Measurements from ENCODE around the gene SLC35F5.
"Not testable (repeated sequence)": the region's sequence is repeated elsewhere in the genome, so short reads cannot be mapped to it uniquely, and the experiment has no call there.

Gene SLC35F5

GRCh38 chr2:113697516-113697915 is 58.9 kb downstream of the SLC35F5 start:
- DNase-seq (ENCODE audit: insufficient read length, low spot score) (no peak), FAIRE-seq (no peak)
- no peak for TF ChIP-seq POLR2A (IDR thresholded peaks at IDR 0.05; ENCODE audit: low read depth, low read length)

DNA sequence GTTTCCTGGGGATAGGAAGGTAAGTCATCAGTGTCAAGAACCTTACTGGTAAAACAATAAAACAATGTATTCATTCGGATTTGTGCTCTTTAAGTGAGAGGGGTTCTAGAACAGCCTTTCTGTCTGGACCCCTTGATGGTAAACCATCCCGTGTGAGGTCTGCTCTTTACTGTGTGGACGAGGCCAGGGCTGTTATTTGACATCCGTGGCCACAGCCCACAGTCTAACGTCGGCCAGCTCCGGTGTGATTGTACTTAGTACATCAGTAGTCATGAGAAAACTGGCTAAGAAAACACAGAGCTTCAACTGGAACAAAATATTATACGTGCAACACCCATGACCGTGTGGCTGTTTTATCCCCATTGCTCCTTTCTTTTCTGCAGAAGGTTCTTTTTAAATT is 62.0 kb downstream of the SLC35F5 start:
- FAIRE-seq (no peak), DNase-seq (ENCODE audit: insufficient read length, low spot score) (no peak)
- TF ChIP-seq POLR2A (IDR thresholded peaks at IDR 0.05; ENCODE audit: low read depth, low read length): no peak

DNA sequence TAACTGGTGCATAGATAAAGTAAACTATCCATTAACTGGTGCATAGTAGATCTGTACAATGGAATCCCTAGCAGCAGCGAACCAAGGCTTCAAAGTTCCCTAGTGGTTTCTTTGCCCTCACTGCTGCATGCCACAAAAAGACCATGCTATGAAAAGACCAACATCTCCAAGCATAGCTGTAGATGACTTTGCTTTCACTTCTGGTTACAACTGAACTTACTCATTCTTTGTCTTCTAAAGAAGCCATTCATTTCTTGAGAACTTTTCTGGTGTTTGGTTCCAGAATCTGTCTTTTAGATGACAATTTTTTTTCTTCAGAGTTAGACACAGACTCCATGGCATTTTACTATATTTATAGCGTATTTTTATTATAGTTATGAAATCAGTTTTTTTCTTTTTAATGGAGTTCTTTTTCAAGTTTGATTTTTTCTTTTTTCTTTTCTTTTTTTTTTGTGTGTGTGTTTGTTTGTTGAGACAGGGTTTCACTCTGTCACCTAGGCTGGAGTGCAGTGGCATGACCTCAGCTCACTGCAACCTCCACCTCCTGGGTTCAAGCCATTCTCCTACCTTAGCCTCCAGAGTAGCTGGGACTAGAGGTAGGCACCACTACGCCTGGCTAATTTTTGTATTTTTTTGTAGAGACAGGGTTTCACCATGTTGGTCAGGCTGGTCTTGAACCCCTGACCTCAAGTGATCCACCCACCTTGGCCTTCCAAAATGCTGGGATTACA is 63.6 kb downstream of the SLC35F5 start:
- DNase-seq (ENCODE audit: insufficient read length, low spot score) (no peak), FAIRE-seq (no peak)
- TF ChIP-seq POLR2A (IDR thresholded peaks at IDR 0.05; ENCODE audit: low read depth, low read length): no peak

DNA sequence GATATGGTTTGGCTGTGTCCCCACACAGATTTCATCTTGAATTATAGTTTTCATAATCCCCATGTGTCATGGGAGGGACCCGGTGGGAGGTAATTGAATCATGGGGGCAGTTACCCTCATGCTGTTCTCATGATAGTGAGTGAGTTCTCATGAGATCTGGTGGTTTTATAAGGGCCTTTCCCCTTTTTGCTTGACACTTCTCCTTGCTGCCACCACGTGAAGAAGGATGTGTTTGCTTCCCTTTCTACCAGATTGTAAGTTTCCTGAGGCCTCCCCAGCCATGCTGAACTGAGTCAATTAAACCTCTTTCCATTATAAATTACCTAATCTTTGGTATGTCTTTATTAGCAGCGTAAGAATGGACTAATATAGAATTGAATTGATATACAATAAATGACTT is 65.6 kb downstream of the SLC35F5 start:
- not testable (repeated sequence) for FAIRE-seq; DNase-seq (ENCODE audit: insufficient read length, low spot score)

DNA sequence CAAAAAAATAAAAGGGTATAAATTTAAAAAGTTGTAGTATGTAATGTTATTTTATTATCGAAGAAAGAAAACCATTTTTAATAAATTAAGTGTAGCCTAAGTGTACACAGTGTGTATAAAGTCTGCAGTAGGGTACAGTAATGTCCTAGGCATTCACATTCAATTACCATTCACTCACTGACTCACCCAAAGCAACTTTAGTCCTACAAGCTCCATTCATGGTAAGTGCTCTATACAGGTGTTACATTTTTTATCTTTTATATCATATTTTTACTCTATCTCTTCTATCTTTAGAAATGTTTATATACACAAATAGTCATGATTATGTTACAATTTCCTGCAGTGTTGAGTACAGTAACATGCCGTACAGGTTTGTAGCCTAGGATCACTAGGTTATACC is 69.9 kb downstream of the SLC35F5 start:
- no peak for FAIRE-seq
- TF ChIP-seq POLR2A (IDR thresholded peaks at IDR 0.05; ENCODE audit: low read depth, low read length): no peak
- DNase-seq (ENCODE audit: insufficient read length, low spot score): no peak

DNA sequence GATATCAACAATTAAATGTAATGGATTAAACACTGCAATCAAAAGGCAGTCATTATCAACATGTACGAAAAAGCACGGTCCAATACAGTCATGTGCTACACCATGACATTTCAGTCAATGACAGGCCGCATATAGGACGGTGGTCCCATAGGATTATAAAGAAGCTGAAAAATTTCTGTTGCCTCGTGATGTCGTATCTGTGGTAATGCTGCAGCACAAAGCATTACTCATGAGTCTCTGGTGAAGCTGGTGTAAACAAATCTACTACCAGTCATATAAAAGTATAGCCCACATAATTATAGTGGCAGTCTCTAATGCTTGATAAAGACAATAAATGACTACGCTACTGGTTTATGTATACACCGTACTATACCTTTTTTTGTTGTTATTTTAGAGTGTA is 71.0 kb downstream of the SLC35F5 start:
- DNase-seq (ENCODE audit: insufficient read length, low spot score) (no peak), FAIRE-seq (peak; percentile 23)
- TF ChIP-seq POLR2A (IDR thresholded peaks at IDR 0.05; ENCODE audit: low read depth, low read length): no peak

DNA sequence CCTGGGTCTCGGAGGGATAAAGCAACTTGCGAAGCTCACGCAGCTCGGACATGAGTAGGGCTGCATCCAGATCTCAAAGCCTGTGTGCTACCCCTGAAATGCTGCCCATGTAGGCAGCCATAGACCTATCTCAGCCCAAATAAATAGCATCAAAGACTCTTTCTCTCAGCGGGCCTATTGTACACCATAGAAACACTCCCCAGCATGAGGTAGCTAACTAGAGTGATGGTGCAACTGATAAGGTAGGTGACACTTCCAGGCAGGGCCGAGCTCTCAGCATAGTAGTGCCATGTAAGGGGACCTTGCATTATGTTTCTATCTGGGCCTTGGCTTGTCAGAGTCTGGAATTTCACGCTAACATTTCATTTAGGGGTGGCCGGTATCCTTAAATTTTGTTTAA is 77.0 kb downstream of the SLC35F5 start:
- TF ChIP-seq POLR2A (IDR thresholded peaks at IDR 0.05; ENCODE audit: low read depth, low read length): no peak
- no peak for FAIRE-seq
- DNase-seq (ENCODE audit: insufficient read length, low spot score): no peak

- no peak for DNase-seq (ENCODE audit: insufficient read length, low spot score)
- no peak for TF ChIP-seq POLR2A (IDR thresholded peaks at IDR 0.05; ENCODE audit: low read depth, low read length)
- FAIRE-seq: no peak
Measured at GRCh38 chr2:113677330-113677729, 79.1 kb downstream of the SLC35F5 start.

GRCh38 chr2:113676623-113677266 is 79.7 kb downstream of the SLC35F5 start:
- TF ChIP-seq POLR2A (IDR thresholded peaks at IDR 0.05; ENCODE audit: low read depth, low read length): no peak
- FAIRE-seq (no peak), DNase-seq (ENCODE audit: insufficient read length, low spot score) (no peak)

DNA sequence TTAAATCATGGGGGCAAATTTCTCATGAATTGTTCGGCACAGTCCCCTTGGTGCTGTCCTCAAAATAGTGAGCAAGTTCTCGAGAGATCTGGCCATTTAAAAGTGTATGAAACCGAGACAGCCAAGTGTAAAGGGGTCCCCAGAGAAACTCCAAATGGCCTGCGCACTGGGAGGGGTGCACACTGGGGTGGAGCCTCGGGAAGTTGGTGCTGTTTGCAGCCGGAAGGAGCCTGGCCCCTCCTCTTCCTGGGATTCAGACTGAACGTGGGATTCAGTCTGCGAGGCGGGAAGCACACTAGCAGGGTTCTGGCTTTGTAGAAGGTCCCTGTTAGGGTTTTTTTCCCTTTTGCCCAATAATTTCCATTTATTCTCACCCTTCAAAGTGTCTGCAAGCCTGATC is 80.6 kb downstream of the SLC35F5 start:
- no peak for DNase-seq (ENCODE audit: insufficient read length, low spot score)
- TF ChIP-seq POLR2A (IDR thresholded peaks at IDR 0.05; ENCODE audit: low read depth, low read length): no peak
- FAIRE-seq: no peak

DNA sequence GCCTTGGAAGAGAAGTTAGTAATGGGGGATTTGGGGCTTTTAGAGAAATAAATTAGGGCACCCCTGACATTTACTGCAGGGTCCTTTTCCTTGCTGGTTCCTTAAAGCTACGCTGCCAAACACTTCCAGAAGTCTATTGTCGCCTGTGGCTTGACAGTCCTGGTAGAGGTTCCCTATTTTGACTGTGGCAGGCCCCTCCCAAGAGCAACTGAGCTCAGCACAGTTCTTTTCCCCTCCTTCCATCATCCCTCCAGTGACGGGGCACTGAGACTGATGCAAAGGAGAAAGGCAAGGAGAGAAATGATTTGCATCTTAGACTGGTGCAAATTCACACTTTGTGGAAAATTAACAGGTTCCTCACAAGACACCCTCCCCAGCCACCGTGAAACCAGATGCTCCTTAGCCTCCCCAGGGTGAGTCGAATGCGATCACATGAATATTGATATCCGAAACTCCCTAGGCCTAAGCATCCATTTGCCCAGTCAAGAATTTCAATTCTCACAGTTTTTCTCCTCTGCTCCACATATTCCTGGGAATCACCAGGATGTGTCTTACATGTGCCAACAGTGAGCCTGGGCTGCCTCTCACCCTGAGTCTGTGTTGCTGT is 84.0 kb downstream of the SLC35F5 start:
- no peak for TF ChIP-seq POLR2A (IDR thresholded peaks at IDR 0.05; ENCODE audit: low read depth, low read length)
- no peak for DNase-seq (ENCODE audit: insufficient read length, low spot score)
- FAIRE-seq: no peak

DNA sequence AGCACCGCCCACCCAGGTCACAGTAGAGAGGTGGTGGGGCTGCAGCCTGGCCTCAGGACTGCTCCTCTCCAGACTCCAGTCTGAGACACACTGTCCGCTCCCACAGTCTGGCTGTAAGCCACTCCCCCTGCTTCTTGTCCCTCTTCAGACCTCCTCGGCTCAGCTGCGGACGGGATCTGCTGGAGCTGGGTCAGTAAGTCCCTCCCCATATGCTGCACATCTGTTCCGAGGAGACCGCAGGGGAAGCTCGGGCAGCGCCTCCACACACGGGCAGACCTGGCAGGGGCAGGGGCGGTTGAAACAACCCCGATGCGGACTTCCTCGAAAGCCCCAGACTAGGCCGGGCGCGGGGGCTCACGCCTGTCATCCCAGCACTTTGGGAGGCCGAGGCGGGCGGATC is 87.4 kb downstream of the SLC35F5 start:
- FAIRE-seq; DNase-seq (ENCODE audit: insufficient read length, low spot score): not testable (repeated sequence)

DNA sequence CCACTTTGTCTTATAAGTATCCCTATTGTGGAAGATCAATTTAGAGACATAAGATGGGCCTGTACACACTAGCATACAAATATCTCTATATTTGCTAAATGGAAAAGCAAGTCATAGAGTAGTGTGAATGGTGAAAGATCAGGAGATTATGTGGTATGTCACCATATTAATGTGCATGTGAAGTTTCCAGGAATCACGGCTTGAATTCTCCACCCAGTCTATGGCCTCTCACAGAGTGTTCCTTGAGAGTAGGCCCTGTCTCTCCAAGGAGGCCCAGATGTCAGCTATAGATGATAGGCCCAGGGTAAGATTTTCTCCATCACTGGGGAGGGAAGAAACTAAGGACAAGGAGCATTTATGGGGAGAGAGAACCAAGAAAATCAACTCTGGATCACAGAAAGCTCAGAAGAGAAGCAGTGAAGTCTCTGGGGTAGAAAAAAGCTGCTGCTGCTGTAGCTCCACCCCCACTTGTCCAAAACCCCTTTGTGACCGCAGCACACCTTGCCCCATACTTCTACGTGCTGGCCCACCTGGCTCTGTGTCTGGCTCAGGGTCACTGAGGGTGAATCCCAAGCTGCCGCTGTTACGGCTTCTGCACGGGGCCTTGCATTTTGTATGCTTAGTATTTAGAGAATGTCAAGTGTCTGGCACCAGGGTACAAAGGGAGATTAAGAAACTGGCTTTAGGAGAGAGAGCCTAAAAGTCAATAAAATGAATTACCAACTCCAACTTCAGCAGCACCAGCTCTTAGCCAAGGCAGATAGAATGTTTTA is 91.5 kb downstream of the SLC35F5 start:
- DNase-seq (ENCODE audit: insufficient read length, low spot score); FAIRE-seq: not testable (repeated sequence)

- DNase-seq (ENCODE audit: insufficient read length, low spot score); FAIRE-seq: not testable (repeated sequence)
Measured at GRCh38 chr2:113663285-113664060, 93.0 kb downstream of the SLC35F5 start.

Data from H54 (cell line).